ENCODE data around the gene MACROD2. TPM values are rescaled to one million over a fixed set of nuclear protein-coding genes. Genes with fewer than 3 reads are reported as not detected.

The MACROD2 gene
- total RNA-seq, 1 donor from 2014 or later: 4.2 TPM

- ATAC-seq (ENCODE audit: poor library complexity) (no peak), DNase-seq (no peak)
- intact Hi-C loops (cut with DNase I): no loop called here
Observed at GRCh38 chr20:14688005-14688404, 692.7 kb downstream of the MACROD2 start.

DNA sequence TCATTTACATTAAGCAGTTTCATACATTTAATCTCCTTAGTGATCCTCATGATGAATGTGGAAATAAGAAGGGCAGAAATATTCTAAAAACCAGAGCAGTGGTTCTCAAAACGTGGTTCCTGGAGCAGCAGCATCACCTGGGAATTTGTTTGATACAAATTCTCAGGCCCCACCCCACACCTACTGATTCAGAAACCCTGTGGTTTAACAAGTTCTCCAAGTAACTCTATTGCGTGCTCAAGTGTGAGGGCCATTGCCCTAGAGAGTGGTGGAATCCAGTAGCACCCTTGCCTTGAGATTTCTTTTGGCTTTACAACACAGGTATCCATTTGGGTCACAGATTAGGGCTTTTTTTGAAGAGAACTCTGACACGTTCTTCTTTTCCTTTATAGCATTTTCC lies 696.7 kb downstream of the MACROD2 start:
- DNase-seq (no peak), ATAC-seq (ENCODE audit: poor library complexity) (no peak)
- intact Hi-C loops (cut with DNase I): no loop called here

GRCh38 chr20:14696478-14696877 lies 701.2 kb downstream of the MACROD2 start:
- ATAC-seq (ENCODE audit: poor library complexity): no peak
- DNase-seq: no peak
- intact Hi-C loops (cut with DNase I): no loop called here

- DNase-seq (no peak), ATAC-seq (ENCODE audit: poor library complexity) (no peak)
- intact Hi-C loops (cut with DNase I): no loop called here
Observed at GRCh38 chr20:14696937-14697336, 701.6 kb downstream of the MACROD2 start.

- intact Hi-C loops (cut with DNase I): no loop called here
- no peak for DNase-seq
- ATAC-seq (ENCODE audit: poor library complexity): no peak
Observed at GRCh38 chr20:14698125-14698524, 702.8 kb downstream of the MACROD2 start.

DNA sequence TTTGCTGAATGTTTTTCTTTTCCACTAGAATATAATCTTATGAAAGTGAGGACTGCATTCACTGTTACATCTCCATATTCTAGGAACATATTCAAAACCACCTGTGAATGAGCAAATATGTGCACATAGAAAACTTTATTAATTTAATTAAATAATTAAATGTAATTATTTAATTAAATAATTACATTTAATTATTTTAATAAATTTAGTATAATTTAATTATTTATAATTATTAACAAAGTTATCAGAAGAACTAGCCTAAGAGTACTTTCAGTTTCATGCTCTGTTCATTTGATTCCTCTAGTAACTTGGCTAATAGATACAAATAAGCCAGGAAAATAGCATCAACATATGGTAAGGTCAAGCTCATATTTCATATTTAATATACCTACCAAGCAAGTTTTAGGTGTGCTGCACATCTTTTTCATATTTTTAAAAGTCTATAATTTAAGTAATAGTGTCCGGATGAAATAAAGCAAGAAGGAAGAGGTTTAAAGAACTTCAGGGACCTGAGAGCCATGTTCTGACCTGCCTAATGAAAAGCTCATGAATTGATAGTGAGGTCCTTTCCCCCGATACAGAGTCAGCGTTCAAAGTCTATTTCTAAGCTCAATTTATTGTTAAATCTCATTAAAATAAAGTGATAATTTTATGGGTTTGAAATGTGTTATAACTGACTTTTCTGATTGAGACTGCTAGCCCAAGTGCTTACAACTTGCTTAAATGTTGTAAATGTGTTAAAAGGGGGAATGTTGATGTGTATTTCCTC lies 703.5 kb downstream of the MACROD2 start:
- ATAC-seq (ENCODE audit: poor library complexity): no peak
- intact Hi-C loops (cut with DNase I): no loop called here

GRCh38 chr20:14700639-14700960 lies 705.3 kb downstream of the MACROD2 start:
- no peak for DNase-seq
- no peak for ATAC-seq (ENCODE audit: poor library complexity)
- intact Hi-C loops (cut with DNase I): no loop called here

More for the DNA sequence above, 703.5 kb downstream of the MACROD2 start:
- DNase-seq: no peak

- intact Hi-C loops (cut with DNase I): no loop called here
- DNase-seq (no peak), ATAC-seq (ENCODE audit: poor library complexity) (no peak)
Observed at GRCh38 chr20:14701326-14701725, 706.0 kb downstream of the MACROD2 start.

DNA sequence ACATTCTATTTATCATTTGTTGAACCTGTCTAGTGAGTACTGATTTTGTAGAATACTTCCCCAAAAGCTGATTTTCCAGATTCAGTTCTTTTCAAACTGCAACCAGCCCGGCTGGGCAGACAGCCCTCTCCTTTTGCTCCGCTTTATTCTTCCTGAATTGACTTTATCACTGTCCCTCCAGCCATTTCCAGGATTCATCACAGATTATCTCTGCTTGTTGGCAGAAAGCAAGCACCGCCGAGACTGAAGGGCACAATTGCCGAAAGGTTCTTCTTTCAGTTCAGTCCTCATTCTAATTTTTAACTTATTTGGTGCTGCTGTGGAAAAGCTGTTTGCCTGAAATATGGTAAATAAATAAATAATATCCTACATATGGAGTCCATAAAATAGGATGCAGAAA lies 711.2 kb downstream of the MACROD2 start:
- intact Hi-C loops (cut with DNase I): no loop called here
- no peak for ATAC-seq (ENCODE audit: poor library complexity)
- no peak for DNase-seq

- intact Hi-C loops (cut with DNase I): no loop called here
- ATAC-seq (ENCODE audit: poor library complexity): no peak
- no peak for DNase-seq
Observed at GRCh38 chr20:14707026-14707680, 711.8 kb downstream of the MACROD2 start.

- DNase-seq: no peak
- no peak for ATAC-seq (ENCODE audit: poor library complexity)
- intact Hi-C loops (cut with DNase I): no loop called here
Observed at GRCh38 chr20:14707865-14708596, 712.7 kb downstream of the MACROD2 start.

GRCh38 chr20:14709439-14709838 lies 714.1 kb downstream of the MACROD2 start:
- intact Hi-C loops (cut with DNase I): no loop called here
- ATAC-seq (ENCODE audit: poor library complexity): no peak

DNA sequence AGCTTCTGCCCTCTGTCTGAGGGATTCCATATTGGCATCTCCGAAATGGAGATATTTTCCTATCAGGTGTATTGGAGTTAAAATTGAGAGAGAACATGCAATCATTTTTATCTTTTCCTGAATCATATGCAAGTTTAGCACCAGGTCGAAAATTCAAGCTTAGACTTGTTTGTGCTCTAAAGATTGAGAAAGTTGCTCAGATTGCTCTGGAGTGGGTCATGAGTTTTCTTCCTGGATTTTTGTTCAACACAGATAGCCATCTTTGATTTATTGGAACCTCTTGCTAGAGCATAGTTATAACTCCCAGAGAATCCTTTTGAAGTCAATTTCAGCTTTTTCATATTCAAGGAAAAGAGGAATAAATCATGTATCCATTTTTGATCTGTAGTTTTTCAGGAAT lies 715.6 kb downstream of the MACROD2 start:
- intact Hi-C loops (cut with DNase I): no loop called here
- ATAC-seq (ENCODE audit: poor library complexity) (no peak), DNase-seq (no peak)

More at GRCh38 chr20:14709439-14709838, 714.1 kb downstream of the MACROD2 start:
- no peak for DNase-seq

- ATAC-seq (ENCODE audit: poor library complexity): no peak
- DNase-seq: no peak
- intact Hi-C loops (cut with DNase I): no loop called here
Observed at GRCh38 chr20:14711652-14712051, 716.3 kb downstream of the MACROD2 start.

DNA sequence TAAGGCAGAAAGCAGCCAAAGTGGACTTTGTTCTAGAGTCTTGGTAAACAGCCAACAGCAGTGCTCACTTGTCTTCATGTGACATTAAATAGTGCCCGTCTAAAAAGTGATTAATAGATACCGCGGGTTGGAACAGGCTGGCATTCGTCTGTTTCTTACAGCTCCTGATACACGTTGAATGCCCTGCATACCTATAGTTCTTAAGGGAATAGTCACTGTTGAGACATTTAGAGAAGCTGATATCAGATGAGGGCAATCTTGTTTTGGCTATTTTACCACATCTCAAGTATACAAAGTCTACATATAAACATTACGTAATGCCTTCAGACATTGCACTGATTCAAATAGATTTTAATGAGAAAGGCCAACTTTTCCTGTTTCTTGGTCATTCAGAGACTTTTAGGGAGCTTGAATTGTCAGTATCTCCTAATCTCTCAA lies 717.0 kb downstream of the MACROD2 start:
- intact Hi-C loops (cut with DNase I): no loop called here
- DNase-seq: no peak
- no peak for ATAC-seq (ENCODE audit: poor library complexity)

DNA sequence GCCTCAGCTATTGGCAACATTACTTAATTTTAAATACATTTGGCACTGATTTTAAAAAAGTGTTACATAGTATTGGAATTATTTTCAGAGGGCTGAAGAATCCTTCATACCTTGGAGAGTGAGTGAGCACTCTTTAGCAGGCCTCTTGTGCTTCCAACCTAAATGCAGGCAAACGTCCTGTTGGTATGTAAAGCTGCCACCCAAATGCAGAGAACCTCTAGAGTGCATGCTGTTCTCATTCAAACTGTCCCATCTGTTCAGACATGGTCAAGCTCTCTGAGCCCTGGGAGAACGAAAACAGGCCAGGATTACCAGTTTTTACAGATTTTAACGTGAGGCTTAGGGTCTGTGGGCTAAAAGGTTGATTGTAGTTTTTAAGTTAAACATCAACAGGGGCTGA lies 720.1 kb downstream of the MACROD2 start:
- intact Hi-C loops (cut with DNase I): no loop called here
- no peak for ATAC-seq (ENCODE audit: poor library complexity)
- DNase-seq: no peak

GRCh38 chr20:14716351-14716801 lies 721.1 kb downstream of the MACROD2 start:
- ATAC-seq (ENCODE audit: poor library complexity) (no peak), DNase-seq (no peak)
- intact Hi-C loops (cut with DNase I): no loop called here

DNA sequence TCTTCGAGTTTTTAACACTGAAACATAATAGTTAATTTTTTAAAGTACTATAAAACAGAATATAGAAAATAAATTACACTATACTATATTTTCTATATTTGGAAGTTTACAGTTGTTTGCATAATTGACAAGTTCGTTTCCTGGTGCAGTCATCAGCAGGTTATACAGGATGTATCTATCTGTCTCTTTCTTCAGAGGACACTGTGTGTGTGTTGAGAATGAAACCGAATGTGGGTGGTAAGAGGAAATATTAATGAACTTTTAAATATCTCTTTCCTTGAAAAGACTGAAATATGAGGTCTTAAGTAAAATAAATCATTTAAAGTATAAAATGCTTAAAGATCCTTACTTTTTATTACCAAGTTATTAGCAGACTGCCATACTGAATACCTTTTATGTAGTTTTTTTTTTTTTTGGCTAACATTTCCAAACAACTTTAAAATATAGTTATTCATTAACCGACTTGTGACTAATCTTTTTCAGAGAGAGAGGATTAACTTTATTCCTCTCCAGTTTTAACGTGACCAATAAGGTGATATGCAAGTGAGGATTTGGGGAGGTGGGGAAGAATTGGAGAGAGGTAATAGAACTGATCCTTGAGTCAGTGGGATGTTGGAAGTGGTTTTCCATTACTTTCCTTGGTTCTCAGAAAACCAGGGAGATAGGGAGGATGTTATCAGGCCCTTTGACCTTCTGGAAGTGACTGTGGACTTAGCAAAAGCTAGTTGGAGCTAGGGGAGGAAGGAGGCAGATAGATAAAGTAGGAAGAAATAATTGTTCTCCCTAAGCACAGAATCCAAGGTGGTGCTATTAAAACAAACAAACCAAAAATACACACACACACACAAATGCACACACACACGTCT lies 722.1 kb downstream of the MACROD2 start:
- intact Hi-C loops (cut with DNase I): no loop called here
- DNase-seq: no peak
- ATAC-seq (ENCODE audit: poor library complexity): no peak

GRCh38 chr20:14720251-14720650 lies 724.9 kb downstream of the MACROD2 start:
- no peak for ATAC-seq (ENCODE audit: poor library complexity)
- DNase-seq: no peak
- intact Hi-C loops (cut with DNase I): no loop called here
